HepG2 (cell line): Measurements from ENCODE around the gene LSM3.

Experiments
- MZF1 ChIP-seq: sonication (generic); formaldehyde crosslinking; IDR thresholded peaks from 2 replicates; pipeline ENCODE4 v1.8.1; 2023; ENCODE audit warnings: mild to moderate bottlenecking, missing genetic modification reagents, borderline replicate concordance
- TAF1 ChIP-seq: sonication (generic); formaldehyde crosslinking; IDR thresholded peaks from 2 replicates; pipeline ENCODE4 v1.4.0; 2020; ENCODE audit warnings: missing genetic modification reagents
- TEAD2 ChIP-seq: sonication (generic); formaldehyde crosslinking; IDR thresholded peaks from 2 replicates; pipeline ENCODE4 v1.9.0; 2021; ENCODE audit warnings: missing genetic modification reagents
- ZNF232 ChIP-seq: sonication (generic); formaldehyde crosslinking; IDR thresholded peaks from 2 replicates; pipeline ENCODE4 v1.4.0; 2020; ENCODE audit warnings: missing genetic modification reagents, borderline replicate concordance
- TF ChIP-seq, protein P1 (sequence below), 2 experiments: sonication (generic) in 1 of 2; formaldehyde crosslinking in 1 of 2; IDR thresholded peaks; 2 replicates each; pipeline versions ENCODE4 v1.5.1 to v1.6.1; 2011 to 2020; ENCODE audit warnings: borderline replicate concordance in 1 of 2, low read depth in 1 of 2, low read length in 1 of 2, mild to moderate bottlenecking in 1 of 2, missing genetic modification reagents in 1 of 2, moderate library complexity in 1 of 2

DNA sequence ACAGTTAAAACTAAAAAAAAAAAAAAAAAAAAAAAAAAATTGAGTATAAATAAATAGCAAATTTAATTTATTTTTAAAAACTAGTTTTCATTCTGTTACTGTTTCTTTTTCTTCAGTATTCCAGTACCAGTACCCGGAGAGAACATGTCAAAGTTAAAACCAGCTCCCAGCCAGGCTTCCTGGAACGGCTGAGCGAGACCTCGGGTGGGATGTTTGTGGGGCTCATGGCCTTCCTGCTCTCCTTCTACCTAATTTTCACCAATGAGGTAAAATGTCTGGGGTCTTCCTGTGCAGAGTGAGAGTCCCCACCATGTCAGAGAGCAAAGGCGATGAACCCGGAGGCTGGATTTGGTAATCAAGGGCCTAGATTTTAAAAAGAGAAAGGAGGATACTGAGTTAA, 49.3 kb upstream of the LSM3 start:
- TF ChIP-seq, protein P1, sequence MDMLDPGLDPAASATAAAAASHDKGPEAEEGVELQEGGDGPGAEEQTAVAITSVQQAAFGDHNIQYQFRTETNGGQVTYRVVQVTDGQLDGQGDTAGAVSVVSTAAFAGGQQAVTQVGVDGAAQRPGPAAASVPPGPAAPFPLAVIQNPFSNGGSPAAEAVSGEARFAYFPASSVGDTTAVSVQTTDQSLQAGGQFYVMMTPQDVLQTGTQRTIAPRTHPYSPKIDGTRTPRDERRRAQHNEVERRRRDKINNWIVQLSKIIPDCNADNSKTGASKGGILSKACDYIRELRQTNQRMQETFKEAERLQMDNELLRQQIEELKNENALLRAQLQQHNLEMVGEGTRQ (IDR thresholded peaks at IDR 0.05; ENCODE audit: low read depth, low read length): no peak
- TF ChIP-seq, protein P1 (CRISPR knock-in tag; IDR thresholded peaks at IDR 0.05; ENCODE audit: borderline replicate concordance): no peak
- TF ChIP-seq TEAD2 (no peak), ZNF232 (CRISPR knock-in tag) (no peak), MZF1 (no peak), TAF1 (CRISPR knock-in tag) (no peak)
